Measurements from ENCODE around the gene ZNF883. TPM values are rescaled to one million over a fixed set of nuclear protein-coding genes. Genes with fewer than 3 reads are reported as not detected.
A peak's percentile ranks its signal among the peaks of the same experiment; 100 is the strongest.

ZNF883 gene
- total and polyA plus RNA-seq, 2 of the 4 experiments (the other 2 are of a cell fraction), result 0.51 to 0.54 TPM

GRCh38 chr9:112971415-112971814, 40.6 kb downstream of the ZNF883 start:
- in situ Hi-C loops (cut with MboI; ENCODE audit: low sequenced_read_pairs) (no loop called here), dilution Hi-C loops (cut with HindIII; ENCODE audit: low sequenced_read_pairs, unreplicated experiment) (no loop called here), intact Hi-C loops (cut with micrococcal nuclease) (loop anchor here (10.0 kb wide), 1 partner anchor 127 kb away; no protein-coding TSS in a partner anchor)
- peak; percentile 1 for DNase-seq
- H3K56ac ChIP-seq (ENCODE audit: extremely low read depth, insufficient read depth, low read length), result no peak overlapping the region
- no peak for ATAC-seq (ENCODE audit: low read depth)
- H3K14ac ChIP-seq (replicated peaks; ENCODE audit: low read depth, low read length), result no peak overlapping the region
- H2AK5ac ChIP-seq (ENCODE audit: low read depth, low read length), result no peak overlapping the region
- H3K4ac ChIP-seq (ENCODE audit: low read depth, low read length), result no peak overlapping the region
- TF ChIP-seq USF2 (IDR thresholded peaks at IDR 0.05; ENCODE audit: low read depth, low read length), result no peak
- TF ChIP-seq FOS (IDR thresholded peaks at IDR 0.05; ENCODE audit: low read depth, low read length), result no peak
- TF ChIP-seq MAZ (IDR thresholded peaks at IDR 0.05; ENCODE audit: borderline replicate concordance, low read depth, low read length), result no peak
- no peak for TF ChIP-seq RFX5 (IDR thresholded peaks at IDR 0.05; ENCODE audit: low read depth, low read length)
- TF ChIP-seq SMC3 (IDR thresholded peaks at IDR 0.05; ENCODE audit: low read depth, low read length), result no peak
- TF ChIP-seq MAFK (IDR thresholded peaks at IDR 0.05; ENCODE audit: low read depth, low read length), result no peak
- no peak for TF ChIP-seq RCOR1 (IDR thresholded peaks at IDR 0.05; ENCODE audit: insufficient replicate concordance, low read length)
- TF ChIP-seq CTCF (conservative IDR thresholded peaks at IDR 0.05; ENCODE audit: low read depth, low read length), result peak; percentile 22; the same call in 1 of the 2 replicates
- peak; percentile 40; the same call in 1 of the 2 replicates for TF ChIP-seq RAD21 (IDR thresholded peaks at IDR 0.05; ENCODE audit: low read length)
- H3K27me3 ChIP-seq (ENCODE audit: control insufficient read depth, insufficient read depth, low read length), result no peaks in the 10 kb centered on the region
- no peak overlapping the region for H3K23ac ChIP-seq (ENCODE audit: low read depth, low read length)
- no peak overlapping the region for H2AK9ac ChIP-seq (replicated peaks; ENCODE audit: low read depth, low read length, poor library complexity)
- no peak overlapping the region for H3K27ac ChIP-seq (ENCODE audit: insufficient read depth, low read length)
- H3K9me1 ChIP-seq (ENCODE audit: insufficient read depth, low read length), result no peaks in the 10 kb centered on the region
- H4K20me1 ChIP-seq (ENCODE audit: insufficient read depth, low read length), result no peaks in the 10 kb centered on the region
- no peak overlapping the region for H2BK15ac ChIP-seq (ENCODE audit: low read depth, low read length)
- CTCF ChIA-PET, result no interaction called here
- 0 out of 2 replicates have a peak, but pooled peaks cover 2% of the 10 kb centered on the region for H3K9me3 ChIP-seq (ENCODE audit: control insufficient read depth, insufficient read depth, low read length)
- no peak overlapping the region for H3K18ac ChIP-seq (ENCODE audit: low read depth, low read length)
- H4K5ac ChIP-seq (ENCODE audit: low read depth, low read length), result no peak overlapping the region
- no peak overlapping the region for H3K4me2 ChIP-seq (ENCODE audit: low read depth, low read length)
- POLR2A ChIA-PET (ENCODE audit: unreplicated experiment), result no interaction called here
- no peaks in the 10 kb centered on the region for H3K4me1 ChIP-seq (ENCODE audit: control insufficient read depth, insufficient read depth, low read length)
- H2AFZ ChIP-seq (replicated peaks; ENCODE audit: low read length, poor library complexity), result no peak overlapping the region
- H4K91ac ChIP-seq (ENCODE audit: insufficient read depth, low read depth, low read length), result no peak overlapping the region
- no peak overlapping the region for H4K8ac ChIP-seq (ENCODE audit: low read depth in 2 of 2, low read length in 2 of 2)
- H3K4me3 ChIP-seq (ENCODE audit: insufficient read depth, low read depth, low read length), result no peak overlapping the region
- H2BK20ac ChIP-seq (ENCODE audit: low read depth, low read length), result no peak overlapping the region
- no peak overlapping the region for H2BK5ac ChIP-seq (ENCODE audit: low read depth, low read length, poor library complexity, severe bottlenecking)
- no TSS peak for BruUV-seq (replicated peaks)
- 0% methylated on average over 1 of the region's 5 CpGs; no CpG with 5 or more reads in 1 of the 2 experiments for WGBS, 2 experiments (ENCODE audit: extremely low coverage in 2 of 2, insufficient read length in 1 of 2)
- H3K9ac ChIP-seq (ENCODE audit: low read depth, low read length), result no peak overlapping the region
- no peaks in the 10 kb centered on the region for H3K79me1 ChIP-seq (ENCODE audit: low read depth in 1 of 2, low read length in 2 of 2)
- H3K36me3 ChIP-seq (ENCODE audit: control insufficient read depth, insufficient read depth, low read length), result no peaks in the 10 kb centered on the region
- H2BK120ac ChIP-seq (ENCODE audit: low read depth, low read length), result no peak overlapping the region

Measured in IMR-90 (cell line).